Measurements from ENCODE around the gene UCK1.

The UCK1 gene

GRCh38 chr9:131530920-131531832, at the start of gene UCK1:
TSS of gene UCK1 (minus strand) at chr9:131531263. CDS start at chr9:131531174, 89 bp downstream.
- peak within 1 kb of the TSS; percentile 80 to 96 for H3K4me3 ChIP-seq (ENCODE audit: low read depth in 1 of 2, low read length in 2 of 2)
- peaks cover 21% of the 10 kb centered on the region for H3K36me3 ChIP-seq (ENCODE audit: insufficient read depth, low read length)
- no peaks in the 10 kb centered on the region for H3K27me3 ChIP-seq (ENCODE audit: control insufficient read depth in 1 of 2, insufficient read depth in 2 of 2, low read length in 2 of 2)
- H3K9me3 ChIP-seq (ENCODE audit: low read length), result no peaks in the 10 kb centered on the region
- peak within 1 kb of the TSS; percentile 71 for H3K9ac ChIP-seq (ENCODE audit: low read length)
- peaks cover 11% of the 10 kb centered on the region for H3K4me1 ChIP-seq (ENCODE audit: insufficient read depth, low read length)
- peak within 1 kb of the TSS; percentile 97 for H3K27ac ChIP-seq (ENCODE audit: low read depth, low read length)

GRCh38 chr9:131580358-131580757, 49.3 kb upstream of the UCK1 start:
- peaks cover 62% of the 10 kb centered on the region for H3K36me3 ChIP-seq (ENCODE audit: insufficient read depth, low read length)
- H3K27me3 ChIP-seq (ENCODE audit: control insufficient read depth in 1 of 2, insufficient read depth in 2 of 2, low read length in 2 of 2), result no peaks in the 10 kb centered on the region

DNA sequence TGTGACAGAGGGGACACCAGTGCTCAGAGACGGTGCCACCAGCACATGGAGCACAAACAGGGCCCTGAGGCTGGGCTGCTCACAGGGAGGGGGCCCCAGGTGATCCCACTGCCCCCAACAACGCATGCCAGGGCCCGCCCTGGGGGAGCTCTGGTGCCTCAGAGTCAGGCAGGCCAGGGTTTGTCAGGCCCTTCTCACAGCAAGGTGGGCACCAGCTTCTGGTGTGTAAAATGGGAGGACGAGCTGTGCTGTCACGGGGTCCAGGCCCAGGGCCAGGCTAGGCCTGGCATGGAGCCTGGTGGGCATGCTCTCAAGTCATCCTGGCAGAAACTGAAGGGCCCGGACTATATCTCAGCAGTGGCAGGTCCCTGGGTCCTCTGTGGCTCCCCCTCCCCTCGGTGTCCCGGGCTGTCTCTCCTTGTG, 48.7 kb upstream of the UCK1 start:
- no peak overlapping the region for H3K27ac ChIP-seq (ENCODE audit: low read depth, low read length)
- H3K4me1 ChIP-seq (ENCODE audit: insufficient read depth, low read length), result peaks cover 14% of the 10 kb centered on the region
- no peak overlapping the region for H3K9ac ChIP-seq (ENCODE audit: low read length)
- H3K36me3 ChIP-seq (ENCODE audit: insufficient read depth, low read length), result peaks cover 59% of the 10 kb centered on the region
- no peaks in the 10 kb centered on the region for H3K9me3 ChIP-seq (ENCODE audit: low read length)
- H3K27me3 ChIP-seq (ENCODE audit: control insufficient read depth in 1 of 2, insufficient read depth in 2 of 2, low read length in 2 of 2), result no peaks in the 10 kb centered on the region
- H3K4me3 ChIP-seq (ENCODE audit: low read depth in 1 of 2, low read length in 2 of 2), result no peak overlapping the region

More at GRCh38 chr9:131580358-131580757, 49.3 kb upstream of the UCK1 start:
- H3K27ac ChIP-seq (ENCODE audit: low read depth, low read length), result no peak overlapping the region
- H3K9ac ChIP-seq (ENCODE audit: low read length), result no peak overlapping the region
- H3K4me1 ChIP-seq (ENCODE audit: insufficient read depth, low read length), result peaks cover 14% of the 10 kb centered on the region
- H3K4me3 ChIP-seq (ENCODE audit: low read depth in 1 of 2, low read length in 2 of 2), result no peak overlapping the region
- H3K9me3 ChIP-seq (ENCODE audit: low read length), result no peaks in the 10 kb centered on the region

DNA sequence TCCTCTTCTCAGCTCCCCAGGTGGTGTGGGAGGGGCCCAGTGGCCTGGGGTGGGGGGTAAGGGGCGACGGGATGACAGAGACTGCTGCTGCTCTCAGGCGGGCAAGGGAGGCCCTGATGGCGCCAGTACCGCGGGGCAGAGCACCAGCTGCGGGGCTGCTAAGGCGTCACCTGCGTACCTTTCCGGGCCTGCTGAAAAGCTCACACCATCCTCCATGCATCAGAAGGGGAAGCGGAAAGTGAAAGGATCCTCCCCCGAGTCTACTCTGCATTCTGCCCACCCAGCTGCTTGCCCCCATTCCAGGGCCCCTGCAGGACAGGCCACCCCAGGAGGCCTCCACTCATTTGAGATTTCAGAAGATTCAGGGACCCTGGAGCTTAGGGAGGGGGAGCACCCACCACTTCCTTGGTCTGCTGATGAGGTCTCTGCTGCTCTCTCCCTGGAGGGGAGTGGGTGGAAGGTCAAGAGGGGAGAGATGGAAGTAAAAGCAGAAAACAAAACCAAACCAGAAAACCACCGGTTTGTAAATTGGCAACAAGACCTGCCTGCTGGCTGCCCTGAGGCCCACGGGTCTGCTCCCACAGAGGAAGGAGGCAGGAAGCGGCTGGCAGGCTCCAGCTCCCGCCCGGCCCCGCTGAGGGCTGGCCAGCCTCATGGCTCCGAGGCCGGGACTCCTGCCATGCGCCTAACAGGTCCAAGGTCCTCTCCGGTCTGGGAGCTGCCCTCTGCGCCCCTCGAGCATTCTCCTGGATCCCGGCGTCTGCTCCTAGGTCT, 47.9 kb upstream of the UCK1 start:
- Histone ChIP-seq H3K4me3 (ENCODE audit: low read depth in 1 of 2, low read length in 2 of 2) (no peak overlapping the region), H3K27me3 (ENCODE audit: control insufficient read depth in 1 of 2, insufficient read depth in 2 of 2, low read length in 2 of 2) (no peaks in the 10 kb centered on the region), H3K9me3 (ENCODE audit: low read length) (no peaks in the 10 kb centered on the region), H3K9ac (ENCODE audit: low read length) (no peak overlapping the region), H3K36me3 (ENCODE audit: insufficient read depth, low read length) (peaks cover 50% of the 10 kb centered on the region), H3K4me1 (ENCODE audit: insufficient read depth, low read length) (peaks cover 14% of the 10 kb centered on the region), H3K27ac (ENCODE audit: low read depth, low read length) (no peak overlapping the region)

DNA sequence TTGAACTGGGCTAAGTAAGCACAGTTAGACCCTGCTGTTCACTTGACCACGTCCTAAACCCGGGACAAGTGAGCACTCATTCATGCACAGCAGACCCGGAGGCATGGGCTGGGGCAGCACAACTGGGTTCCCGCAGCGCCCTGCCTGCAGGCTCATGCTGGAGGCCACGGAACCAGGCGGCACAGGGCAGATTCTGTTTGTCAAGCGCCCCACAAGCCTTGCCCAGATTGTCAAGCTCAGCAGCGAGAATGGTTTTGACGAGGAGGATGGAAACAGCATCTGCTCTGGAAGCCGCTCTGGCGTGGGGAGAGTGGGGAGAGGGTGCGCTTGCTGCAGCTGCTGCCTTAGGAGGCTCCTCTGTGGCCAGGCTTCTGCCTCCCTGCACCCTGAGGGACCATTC, 47.0 kb upstream of the UCK1 start:
- Histone ChIP-seq H3K27ac (ENCODE audit: low read depth, low read length) (no peak overlapping the region), H3K36me3 (ENCODE audit: insufficient read depth, low read length) (peaks cover 41% of the 10 kb centered on the region), H3K4me1 (ENCODE audit: insufficient read depth, low read length) (peaks cover 14% of the 10 kb centered on the region), H3K4me3 (ENCODE audit: low read depth in 1 of 2, low read length in 2 of 2) (no peak overlapping the region), H3K9me3 (ENCODE audit: low read length) (no peaks in the 10 kb centered on the region), H3K27me3 (ENCODE audit: control insufficient read depth in 1 of 2, insufficient read depth in 2 of 2, low read length in 2 of 2) (no peaks in the 10 kb centered on the region), H3K9ac (ENCODE audit: low read length) (no peak overlapping the region)

GRCh38 chr9:131577005-131578000, 46.2 kb upstream of the UCK1 start:
- no peaks in the 10 kb centered on the region for H3K9me3 ChIP-seq (ENCODE audit: low read length)
- H3K27ac ChIP-seq (ENCODE audit: low read depth, low read length), result no peak overlapping the region
- no peak overlapping the region for H3K9ac ChIP-seq (ENCODE audit: low read length)
- peaks cover 14% of the 10 kb centered on the region for H3K4me1 ChIP-seq (ENCODE audit: insufficient read depth, low read length)
- no peaks in the 10 kb centered on the region for H3K27me3 ChIP-seq (ENCODE audit: control insufficient read depth in 1 of 2, insufficient read depth in 2 of 2, low read length in 2 of 2)
- no peak overlapping the region for H3K4me3 ChIP-seq (ENCODE audit: low read depth in 1 of 2, low read length in 2 of 2)
- H3K36me3 ChIP-seq (ENCODE audit: insufficient read depth, low read length), result peaks cover 35% of the 10 kb centered on the region

- H3K36me3 ChIP-seq (ENCODE audit: insufficient read depth, low read length), result peaks cover 27% of the 10 kb centered on the region
- H3K9me3 ChIP-seq (ENCODE audit: low read length), result no peaks in the 10 kb centered on the region
Observed at GRCh38 chr9:131575946-131576853, 45.1 kb upstream of the UCK1 start.

DNA sequence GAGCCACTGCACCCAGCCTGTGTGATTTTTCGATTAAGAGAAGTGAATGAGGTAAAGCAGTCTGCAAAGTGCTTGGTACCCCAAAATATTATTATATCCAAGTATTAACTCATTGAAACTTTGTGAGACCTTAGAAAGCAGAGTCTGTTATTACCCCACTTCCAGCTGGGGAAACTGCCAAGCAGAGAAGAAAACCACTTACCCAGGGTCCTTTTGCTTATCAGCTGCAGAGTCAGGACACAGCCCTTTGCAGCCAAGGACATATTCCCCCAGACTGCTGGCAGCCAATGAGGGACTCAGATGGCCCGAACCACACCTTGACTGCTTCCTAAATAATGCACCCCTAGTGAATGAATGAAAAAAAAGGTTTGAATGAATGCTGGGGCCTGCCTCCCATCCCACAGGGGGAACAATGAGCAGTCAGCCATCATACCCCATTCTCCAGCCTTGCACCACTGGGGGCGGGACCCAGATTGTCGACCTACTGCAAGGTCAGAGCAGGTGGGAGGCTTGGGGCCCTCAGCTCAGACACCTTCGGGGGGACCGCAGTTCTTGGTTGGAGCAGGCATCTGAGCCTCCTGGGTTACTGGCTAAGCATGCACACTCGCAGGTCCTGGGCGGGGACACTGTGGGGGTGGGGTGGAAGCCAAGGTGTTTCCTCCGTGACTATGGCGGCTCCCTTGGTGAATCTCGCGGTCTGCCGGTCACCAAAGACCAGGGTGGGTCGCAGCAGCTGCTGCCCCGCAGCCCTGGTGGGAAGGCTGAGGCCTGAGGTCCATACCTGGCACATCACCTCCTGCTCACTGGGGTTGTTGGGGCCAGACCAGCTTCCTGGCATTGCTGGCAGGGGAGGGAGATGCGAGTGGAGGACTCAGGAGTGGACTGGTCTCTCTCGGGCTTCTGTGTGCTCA, 43.9 kb upstream of the UCK1 start:
- H3K9me3 ChIP-seq (ENCODE audit: low read length), result no peaks in the 10 kb centered on the region
- peaks cover 8% of the 10 kb centered on the region for H3K4me1 ChIP-seq (ENCODE audit: insufficient read depth, low read length)
- no peak overlapping the region for H3K4me3 ChIP-seq (ENCODE audit: low read depth in 1 of 2, low read length in 2 of 2)
- peaks cover 23% of the 10 kb centered on the region for H3K36me3 ChIP-seq (ENCODE audit: insufficient read depth, low read length)
- no peak overlapping the region for H3K27ac ChIP-seq (ENCODE audit: low read depth, low read length)
- H3K27me3 ChIP-seq (ENCODE audit: control insufficient read depth in 1 of 2, insufficient read depth in 2 of 2, low read length in 2 of 2), result no peaks in the 10 kb centered on the region
- H3K9ac ChIP-seq (ENCODE audit: low read length), result no peak overlapping the region

More at GRCh38 chr9:131575946-131576853, 45.1 kb upstream of the UCK1 start:
- peaks cover 14% of the 10 kb centered on the region for H3K4me1 ChIP-seq (ENCODE audit: insufficient read depth, low read length)
- no peak overlapping the region for H3K4me3 ChIP-seq (ENCODE audit: low read depth in 1 of 2, low read length in 2 of 2)
- H3K9ac ChIP-seq (ENCODE audit: low read length), result no peak overlapping the region
- no peak overlapping the region for H3K27ac ChIP-seq (ENCODE audit: low read depth, low read length)
- no peaks in the 10 kb centered on the region for H3K27me3 ChIP-seq (ENCODE audit: control insufficient read depth in 1 of 2, insufficient read depth in 2 of 2, low read length in 2 of 2)

- no peaks in the 10 kb centered on the region for H3K36me3 ChIP-seq (ENCODE audit: insufficient read depth, low read length)
- H3K9me3 ChIP-seq (ENCODE audit: low read length), result no peaks in the 10 kb centered on the region
- H3K27me3 ChIP-seq (ENCODE audit: control insufficient read depth in 1 of 2, insufficient read depth in 2 of 2, low read length in 2 of 2), result no peaks in the 10 kb centered on the region
- H3K9ac ChIP-seq (ENCODE audit: low read length), result no peak overlapping the region
- no peak overlapping the region for H3K27ac ChIP-seq (ENCODE audit: low read depth, low read length)
- H3K4me3 ChIP-seq (ENCODE audit: low read depth in 1 of 2, low read length in 2 of 2), result no peak overlapping the region
- no peaks in the 10 kb centered on the region for H3K4me1 ChIP-seq (ENCODE audit: insufficient read depth, low read length)
Observed at GRCh38 chr9:131567910-131568309, 36.8 kb upstream of the UCK1 start.
